Measurements from ENCODE around the gene MYBBP1A.

The MYBBP1A gene

GRCh38 chr17:4566785-4567184, 11.6 kb upstream of the MYBBP1A start:
- Histone ChIP-seq H3K36me3 (ENCODE audit: control insufficient read depth in 2 of 2, insufficient read depth in 2 of 2, low read length in 2 of 2) (no peaks in the 10 kb centered on the region), H3K27me3 (ENCODE audit: control insufficient read depth in 1 of 2, insufficient read depth in 2 of 2, low read length in 2 of 2) (peaks cover 10 to 12% of the 10 kb centered on the region in 2 donors), H3K4me3 (ENCODE audit: low read length in 2 of 2) (no peak overlapping the region), H3K9me3 (ENCODE audit: control insufficient read depth in 2 of 2, low read length in 2 of 2) (no peaks in the 10 kb centered on the region), H3K4me1 (ENCODE audit: control insufficient read depth, insufficient read depth, low read length) (no peaks in the 10 kb centered on the region), H3K9ac (ENCODE audit: low read length in 2 of 2) (no peak overlapping the region), H3K27ac (ENCODE audit: low read length) (no peak overlapping the region)

GRCh38 chr17:4565209-4566141, 10.3 kb upstream of the MYBBP1A start:
- no peaks in the 10 kb centered on the region for H3K36me3 ChIP-seq (ENCODE audit: control insufficient read depth in 2 of 2, insufficient read depth in 2 of 2, low read length in 2 of 2)
- no peak overlapping the region for H3K9ac ChIP-seq (ENCODE audit: low read length in 2 of 2)
- H3K27me3 ChIP-seq (ENCODE audit: control insufficient read depth in 1 of 2, insufficient read depth in 2 of 2, low read length in 2 of 2): peaks cover 5 to 6% of the 10 kb centered on the region in 2 donors
- no peaks in the 10 kb centered on the region for H3K9me3 ChIP-seq (ENCODE audit: control insufficient read depth in 2 of 2, low read length in 2 of 2)
- no peaks in the 10 kb centered on the region for H3K4me1 ChIP-seq (ENCODE audit: control insufficient read depth, insufficient read depth, low read length)
- H3K4me3 ChIP-seq (ENCODE audit: low read length in 2 of 2): peak overlapping the region in 1 of 2 donors; percentile 40
- H3K27ac ChIP-seq (ENCODE audit: low read length): no peak overlapping the region

GRCh38 chr17:4562015-4562969, 7.1 kb upstream of the MYBBP1A start:
- Histone ChIP-seq H3K4me3 (ENCODE audit: low read length in 2 of 2) (no peak overlapping the region), H3K4me1 (ENCODE audit: control insufficient read depth, insufficient read depth, low read length) (no peaks in the 10 kb centered on the region), H3K27ac (ENCODE audit: low read length) (no peak overlapping the region), H3K36me3 (ENCODE audit: control insufficient read depth in 2 of 2, insufficient read depth in 2 of 2, low read length in 2 of 2) (no peaks in the 10 kb centered on the region), H3K27me3 (ENCODE audit: control insufficient read depth in 1 of 2, insufficient read depth in 2 of 2, low read length in 2 of 2) (peaks cover 3 to 6% of the 10 kb centered on the region in 2 donors), H3K9ac (ENCODE audit: low read length in 2 of 2) (no peak overlapping the region), H3K9me3 (ENCODE audit: control insufficient read depth in 2 of 2, low read length in 2 of 2) (no peaks in the 10 kb centered on the region)

- Histone ChIP-seq H3K4me3 (ENCODE audit: low read length in 2 of 2) (no peak overlapping the region), H3K9ac (ENCODE audit: low read length in 2 of 2) (no peak overlapping the region), H3K4me1 (ENCODE audit: control insufficient read depth, insufficient read depth, low read length) (peaks cover 4% of the 10 kb centered on the region), H3K9me3 (ENCODE audit: control insufficient read depth in 2 of 2, low read length in 2 of 2) (no peaks in the 10 kb centered on the region), H3K27ac (ENCODE audit: low read length) (no peak overlapping the region), H3K36me3 (ENCODE audit: control insufficient read depth in 2 of 2, insufficient read depth in 2 of 2, low read length in 2 of 2) (no peaks in the 10 kb centered on the region), H3K27me3 (ENCODE audit: control insufficient read depth in 1 of 2, insufficient read depth in 2 of 2, low read length in 2 of 2) (peaks cover 3 to 6% of the 10 kb centered on the region in 2 donors)
Measured at GRCh38 chr17:4560837-4561256, 5.7 kb upstream of the MYBBP1A start.

GRCh38 chr17:4560421-4560820, 5.2 kb upstream of the MYBBP1A start, which contains the start of gene GGT6:
Gene GGT6 (minus strand): TSS chr17:4560577. CDS start chr17:4560521, 56 bp downstream.
- Histone ChIP-seq H3K4me1 (ENCODE audit: control insufficient read depth, insufficient read depth, low read length) (peaks cover 7% of the 10 kb centered on the region), H3K9me3 (ENCODE audit: control insufficient read depth in 2 of 2, low read length in 2 of 2) (no peaks in the 10 kb centered on the region), H3K27me3 (ENCODE audit: control insufficient read depth in 1 of 2, insufficient read depth in 2 of 2, low read length in 2 of 2) (peaks cover 3 to 6% of the 10 kb centered on the region in 2 donors), H3K27ac (ENCODE audit: low read length) (no peak within 1 kb of the TSS), H3K9ac (ENCODE audit: low read length in 2 of 2) (no peak within 1 kb of the TSS), H3K36me3 (ENCODE audit: control insufficient read depth in 2 of 2, insufficient read depth in 2 of 2, low read length in 2 of 2) (no peaks in the 10 kb centered on the region), H3K4me3 (ENCODE audit: low read length in 2 of 2) (no peak within 1 kb of the TSS)

GRCh38 chr17:4559966-4560365, 4.8 kb upstream of the MYBBP1A start:
- Histone ChIP-seq H3K27ac (ENCODE audit: low read length) (no peak overlapping the region), H3K9ac (ENCODE audit: low read length in 2 of 2) (no peak overlapping the region), H3K27me3 (ENCODE audit: control insufficient read depth in 1 of 2, insufficient read depth in 2 of 2, low read length in 2 of 2) (peaks cover 3 to 6% of the 10 kb centered on the region in 2 donors), H3K9me3 (ENCODE audit: control insufficient read depth in 2 of 2, low read length in 2 of 2) (no peaks in the 10 kb centered on the region), H3K4me3 (ENCODE audit: low read length in 2 of 2) (no peak overlapping the region), H3K36me3 (ENCODE audit: control insufficient read depth in 2 of 2, insufficient read depth in 2 of 2, low read length in 2 of 2) (no peaks in the 10 kb centered on the region), H3K4me1 (ENCODE audit: control insufficient read depth, insufficient read depth, low read length) (peaks cover 11% of the 10 kb centered on the region)

- H3K36me3 ChIP-seq (ENCODE audit: control insufficient read depth in 2 of 2, insufficient read depth in 2 of 2, low read length in 2 of 2): no peaks in the 10 kb centered on the region
- no peaks in the 10 kb centered on the region for H3K9me3 ChIP-seq (ENCODE audit: control insufficient read depth in 2 of 2, low read length in 2 of 2)
- H3K27ac ChIP-seq (ENCODE audit: low read length): no peak overlapping the region
- H3K9ac ChIP-seq (ENCODE audit: low read length in 2 of 2): no peak overlapping the region
- peaks cover 3 to 6% of the 10 kb centered on the region in 2 donors for H3K27me3 ChIP-seq (ENCODE audit: control insufficient read depth in 1 of 2, insufficient read depth in 2 of 2, low read length in 2 of 2)
- H3K4me3 ChIP-seq (ENCODE audit: low read length in 2 of 2): no peak overlapping the region
- H3K4me1 ChIP-seq (ENCODE audit: control insufficient read depth, insufficient read depth, low read length): peaks cover 18% of the 10 kb centered on the region
Measured at GRCh38 chr17:4559139-4559791, 4.1 kb upstream of the MYBBP1A start.

- peaks cover 3 to 6% of the 10 kb centered on the region in 2 donors for H3K27me3 ChIP-seq (ENCODE audit: control insufficient read depth in 1 of 2, insufficient read depth in 2 of 2, low read length in 2 of 2)
- H3K36me3 ChIP-seq (ENCODE audit: control insufficient read depth in 2 of 2, insufficient read depth in 2 of 2, low read length in 2 of 2): no peaks in the 10 kb centered on the region
- H3K4me1 ChIP-seq (ENCODE audit: control insufficient read depth, insufficient read depth, low read length): peaks cover 24% of the 10 kb centered on the region
- H3K4me3 ChIP-seq (ENCODE audit: low read length in 2 of 2): no peak overlapping the region
- no peak overlapping the region for H3K27ac ChIP-seq (ENCODE audit: low read length)
- no peaks in the 10 kb centered on the region for H3K9me3 ChIP-seq (ENCODE audit: control insufficient read depth in 2 of 2, low read length in 2 of 2)
- no peak overlapping the region for H3K9ac ChIP-seq (ENCODE audit: low read length in 2 of 2)
Measured at GRCh38 chr17:4558347-4558971, 3.3 kb upstream of the MYBBP1A start.

GRCh38 chr17:4557626-4558346, 2.6 kb upstream of the MYBBP1A start:
- H3K4me1 ChIP-seq (ENCODE audit: control insufficient read depth, insufficient read depth, low read length): peaks cover 24% of the 10 kb centered on the region
- peaks cover 3 to 4% of the 10 kb centered on the region in 2 donors for H3K36me3 ChIP-seq (ENCODE audit: control insufficient read depth in 2 of 2, insufficient read depth in 2 of 2, low read length in 2 of 2)
- no peak overlapping the region for H3K4me3 ChIP-seq (ENCODE audit: low read length in 2 of 2)
- H3K27me3 ChIP-seq (ENCODE audit: control insufficient read depth in 1 of 2, insufficient read depth in 2 of 2, low read length in 2 of 2): peaks cover under 1% of the 10 kb centered on the region in 2 donors
- no peaks in the 10 kb centered on the region for H3K9me3 ChIP-seq (ENCODE audit: control insufficient read depth in 2 of 2, low read length in 2 of 2)
- H3K27ac ChIP-seq (ENCODE audit: low read length): no peak overlapping the region
- no peak overlapping the region for H3K9ac ChIP-seq (ENCODE audit: low read length in 2 of 2)

Data from stomach smooth muscle (tissue), 2 donors.